Cardiac atrium fibroblast (primary cell): ENCODE results near the gene LIPA. TPM values are rescaled to one million over a fixed set of nuclear protein-coding genes. Genes with fewer than 3 reads are reported as not detected.

Experiments used
- total RNA-seq: library from RNA; depleted of rRNA; stranded (reverse); fragments of >200 nt; gene quantifications from 2 replicates; pipeline ENCODE4 v1.2.3, GENCODE V29; 2015

Gene LIPA
- total RNA-seq = 63.2 and 90.7 TPM in 2 replicates

DNA sequence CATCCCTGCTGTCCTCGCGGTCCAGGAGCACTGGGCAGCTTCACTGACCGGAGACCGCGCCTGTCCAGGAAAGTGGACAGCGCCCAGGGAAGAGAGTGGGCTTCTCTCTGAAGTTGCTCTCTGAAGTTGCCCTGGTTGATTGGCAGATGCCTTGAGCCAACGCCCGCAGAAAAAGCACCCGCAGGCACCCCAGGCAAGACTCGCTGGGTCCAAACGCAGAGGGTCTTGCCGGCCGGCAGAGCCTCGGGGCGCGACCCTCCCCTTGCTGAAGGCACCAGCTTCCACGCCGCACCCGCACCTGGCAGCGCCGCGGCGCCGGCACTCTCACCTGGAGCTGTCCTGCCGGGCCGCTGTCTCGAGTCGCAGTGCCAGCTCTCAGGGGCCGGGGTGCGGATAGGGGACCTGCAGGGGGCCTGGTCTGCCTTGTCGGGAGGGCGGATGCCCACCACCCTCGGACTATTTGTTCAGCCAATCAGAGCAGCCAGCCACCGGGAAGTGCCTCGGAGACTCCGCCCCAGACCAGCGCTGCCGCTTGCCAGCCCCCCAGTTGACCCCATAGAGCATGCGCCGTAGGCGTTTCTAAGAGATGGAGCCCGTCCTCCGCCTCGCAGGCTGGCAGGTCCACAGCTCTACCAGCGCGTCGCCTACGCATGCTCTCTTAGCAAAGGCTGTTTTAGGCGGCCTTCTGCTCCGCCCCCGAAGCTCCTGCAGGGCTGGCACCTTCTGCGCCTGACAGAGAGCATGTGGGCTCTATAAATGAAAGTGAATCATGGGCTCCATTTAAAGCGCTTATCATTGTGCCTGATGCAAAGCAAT, at the start of gene LIPA:
TSS of gene LIPA (minus strand) at position 367 of the 816 bp plus-strand sequence. CDS start 4,127 bp downstream, outside the sequence.

DNA sequence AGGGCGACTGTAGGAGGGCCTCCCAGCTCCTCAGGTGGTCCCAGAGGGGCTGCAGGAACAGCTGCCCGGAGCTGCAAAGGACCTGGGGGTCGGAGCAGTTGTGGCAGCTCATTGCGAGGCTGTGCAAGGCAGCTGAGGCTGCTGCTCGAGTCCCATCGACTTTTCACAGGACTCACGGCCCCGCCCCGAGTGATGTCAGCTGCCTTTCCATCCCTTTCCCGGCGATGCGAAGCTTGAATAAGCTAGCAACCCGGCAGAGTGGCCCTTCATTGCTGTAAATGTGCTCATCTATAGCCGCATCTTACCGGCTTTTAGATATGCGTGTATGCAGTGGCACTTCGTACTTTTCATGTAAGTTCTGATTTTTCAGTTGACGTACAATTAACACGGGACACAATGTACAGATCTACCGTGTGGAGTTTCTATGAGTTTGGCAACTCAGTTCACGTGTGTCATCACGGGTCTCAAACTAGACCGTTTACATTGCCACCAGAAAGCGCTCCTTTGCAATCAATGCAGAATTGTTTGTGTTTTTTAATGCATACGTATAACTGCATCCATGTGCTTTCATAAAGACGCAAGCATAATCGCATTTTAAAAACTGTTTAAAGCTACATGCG, 44.3 kb downstream of the LIPA start, which contains the start of gene CH25H:
TSS of gene CH25H (minus strand) at position 137 of the 620 bp plus-strand sequence. CDS start at position 112, 25 bp downstream.

Other genes starting within 250 kb of the LIPA start
- 2.8 TPM in 1 of 2 replicates, not detected in the other for gene CH25H, start 44.5 kb downstream of the LIPA start, total RNA-seq
- 3.6 and 6.5 TPM in 2 replicates for gene IFIT2, start 50.3 kb upstream of the LIPA start, total RNA-seq
- gene IFIT3, start 76.2 kb upstream of the LIPA start, total RNA-seq = 8.5 and 14.7 TPM in 2 replicates
- gene IFIT1B, start 126.3 kb upstream of the LIPA start, total RNA-seq = not detected in 2 replicates
- 5.7 and 18.6 TPM in 2 replicates for gene IFIT1, start 140.8 kb upstream of the LIPA start, total RNA-seq
- gene IFIT5, start 162.8 kb upstream of the LIPA start, total RNA-seq = 15.9 and 21.1 TPM in 2 replicates